Kidney (tissue), 14 donors: Measurements from ENCODE around the gene ZNF311. TPM values are rescaled to one million over a fixed set of nuclear protein-coding genes. Genes with fewer than 3 reads are reported as not detected.

Experiments used
- DNase-seq, 5 donors: peaks; one replicate each; pipeline ENCODE4 v3.0.0-alpha.2; 2013 to 2020
- FAIRE-seq: peaks from 2 replicates; lab custom pipeline; 2012; peaks lifted over from hg19 to GRCh38; lab: Jason Lieb, UNC
- H3K27ac ChIP-seq, 2 donors: one replicate each; pipeline ENCODE4 v1.7.0; 2013; ENCODE audit warnings: low read depth in 2 of 2, low read length in 2 of 2, inconsistent platforms in 1 of 2
- H3K27me3 ChIP-seq: one replicate; pipeline ENCODE4 v1.7.1; 2013; ENCODE audit warnings: low read length, inconsistent platforms; ENCODE audit not compliant: control insufficient read depth, insufficient read depth
- H3K36me3 ChIP-seq, 3 donors: one replicate each; pipeline versions ENCODE4 v1.7.0 to v1.7.1; 2013; ENCODE audit warnings: low read length in 3 of 3, control low read depth in 1 of 3, inconsistent platforms in 1 of 3; ENCODE audit not compliant: insufficient read depth in 3 of 3, control insufficient read depth in 2 of 3
- H3K4me1 ChIP-seq, 3 donors: one replicate each; pipeline versions ENCODE4 v1.7.0 to v1.7.1; 2013; ENCODE audit warnings: low read length in 3 of 3, inconsistent platforms in 1 of 3, low read depth in 1 of 3; ENCODE audit not compliant: control insufficient read depth in 2 of 3, insufficient read depth in 2 of 3
- H3K4me3 ChIP-seq, 3 donors: one replicate each; pipeline versions ENCODE4 v1.7.0 to v1.8.1; 2013; ENCODE audit warnings: low read length in 3 of 3, control low read depth in 1 of 3, inconsistent platforms in 1 of 3
- H3K9ac ChIP-seq, 3 donors: one replicate each; pipeline versions ENCODE4 v1.7.0 to v1.7.1; 2013; ENCODE audit warnings: low read length in 3 of 3, control low read depth in 1 of 3, inconsistent platforms in 1 of 3
- H3K9me3 ChIP-seq, 3 donors: one replicate each; pipeline versions ENCODE4 v1.7.0 to v1.7.1; 2013; ENCODE audit warnings: low read length in 3 of 3, control low read depth in 1 of 3, inconsistent platforms in 1 of 3; ENCODE audit not compliant: control insufficient read depth in 2 of 3, insufficient read depth in 1 of 3
- CTCF ChIP-seq: IDR thresholded peaks from 3 replicates; pipeline ENCODE4 v1.5.1; 2012; ENCODE audit warnings: mild to moderate bottlenecking, moderate library complexity, borderline replicate concordance; ENCODE audit not compliant: insufficient read depth; ENCODE audit errors: extremely low read depth
- intact Hi-C: fragments of 100-400 bp; cut with DNase I; formaldehyde crosslinking; loops from one replicate; pipeline ENCODE4 v1.11.1; 2022
- polyA plus RNA-seq: library from polyadenylated mRNA; stranded (reverse); fragments of 350-450 nt; fragmentation: Illumina TruSeq; extraction: RNeasy Lipid Tissue Mini Kit (QIAGEN cat#74804); gene quantifications from one replicate; pipeline ENCODE4 v1.2.3, GENCODE V29; 2014; ENCODE audit warnings: low read depth, low replicate concordance; ENCODE audit not compliant: insufficient read depth
- total RNA-seq: library from RNA; stranded (reverse); fragmentation: NEBNext Ultra II Directional; extraction: Animal tissue kit (Norgen Biotek cat#: 25700); gene quantifications from one replicate; pipeline ENCODE4 v1.2.1, GENCODE V29; 2021
- donor health status: control.
- donor health status: control.
- donor health status: control.
- donor health status: control.
- donor health status: control.
- donor health status: DM: yes; HTN: yes; CAD: no.
- donor health status: Normal renal cell carcinoma (clear cell type).

ZNF311 gene
- total and polyA plus RNA-seq, 2 donors from 2014 or later: 0.77 to 1.6 TPM

- FAIRE-seq (no peak), DNase-seq (peak in 4 of 5 donors; percentile 76 to 93 (median 89))
- peak overlapping the region; percentile 93 to 100 (median 98) for H3K4me3 ChIP-seq
- intact Hi-C loops: no loop called here
- TF ChIP-seq CTCF: no peak
- H3K36me3 ChIP-seq: no peaks in the 10 kb centered on the region
- H3K27me3 ChIP-seq: peaks cover 10% of the 10 kb centered on the region
- no peaks in the 10 kb centered on the region for H3K9me3 ChIP-seq
- peak overlapping the region; percentile 11 to 100 (median 13) for H3K9ac ChIP-seq
- peak overlapping the region in 1 of 2 donors; percentile 26 for H3K27ac ChIP-seq
- H3K4me1 ChIP-seq: no peaks in the 10 kb centered on the region
These were observed 23.7 kb downstream of the ZNF311 start for GRCh38 chr6:28981431-28981832.

DNA sequence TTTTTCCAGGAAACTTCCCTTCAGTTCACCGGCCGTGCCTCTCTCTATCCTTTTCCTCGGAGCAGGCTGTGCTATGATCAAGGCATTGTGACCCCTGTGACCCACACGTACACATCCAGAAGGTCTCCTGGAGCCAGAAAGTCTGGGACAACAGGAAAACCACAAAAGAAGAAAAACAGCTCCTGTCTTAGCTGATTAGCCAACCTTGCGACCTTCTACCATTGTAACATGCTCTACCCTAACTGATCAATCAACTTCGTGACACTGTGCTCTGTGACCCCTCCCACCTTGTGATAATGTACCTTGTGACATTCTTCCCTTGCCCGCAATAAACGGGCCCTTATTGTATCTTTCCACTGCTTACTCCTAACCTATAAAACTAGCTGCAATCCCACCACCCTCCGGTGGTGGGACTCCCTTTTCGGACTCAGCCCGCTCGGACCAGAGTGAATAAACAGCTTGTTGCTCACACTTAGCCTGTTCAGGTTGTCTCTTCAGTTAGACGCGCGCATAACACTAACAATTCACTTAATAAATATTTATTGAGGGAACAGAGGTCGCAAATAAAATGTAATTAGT is 24.2 kb downstream of the ZNF311 start:
- Histone ChIP-seq H3K9me3 (no peaks in the 10 kb centered on the region), H3K9ac (peak overlapping the region; percentile 13 to 100 (median 26)), H3K4me3 (peak overlapping the region; percentile 93 to 100 (median 98)), H3K27me3 (peaks cover 10% of the 10 kb centered on the region), H3K4me1 (no peaks in the 10 kb centered on the region), H3K36me3 (no peaks in the 10 kb centered on the region), H3K27ac (peak overlapping the region in 1 of 2 donors; percentile 26)
- DNase-seq (peak in 4 of 5 donors; percentile 88 to 96 (median 92)), FAIRE-seq (no peak)
- TF ChIP-seq CTCF: peak; percentile 16
- intact Hi-C loops: no loop called here

DNA sequence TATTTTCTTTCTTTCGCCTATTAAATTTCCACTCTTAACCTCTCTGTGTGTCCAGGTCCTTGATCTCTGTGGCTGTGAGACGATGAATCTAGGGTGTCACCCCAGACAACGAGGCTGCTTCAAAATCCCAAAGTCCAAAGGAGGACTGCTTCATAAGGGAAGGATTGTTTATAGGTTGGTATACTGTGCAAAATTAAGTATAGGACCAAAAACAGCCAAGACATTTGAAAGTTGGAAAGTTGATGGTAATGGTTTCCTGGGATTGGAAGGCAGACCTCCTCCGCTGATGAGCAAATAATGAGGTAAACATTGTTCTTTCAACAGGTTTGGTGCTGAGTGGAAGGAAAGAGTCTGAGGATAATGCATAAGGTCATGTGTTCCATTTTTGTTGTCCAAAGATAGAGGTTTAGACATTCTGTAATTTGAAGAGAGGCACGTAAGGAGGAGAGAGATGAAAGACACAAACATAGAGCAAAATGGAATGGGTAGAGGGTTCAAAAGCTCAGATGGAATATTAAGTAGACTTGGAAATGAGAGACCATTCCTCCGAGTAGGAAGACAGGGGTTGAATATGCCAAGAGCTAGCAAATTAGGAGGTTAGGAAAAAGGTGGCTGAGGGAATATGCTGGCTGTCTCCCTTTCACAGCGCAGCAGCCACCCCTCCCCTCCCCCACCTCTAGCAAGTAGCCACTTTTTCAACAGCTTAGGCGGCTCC is 24.8 kb downstream of the ZNF311 start:
- Histone ChIP-seq H3K36me3 (no peaks in the 10 kb centered on the region), H3K9ac (peak overlapping the region in 1 of 3 donors; percentile 100), H3K4me1 (no peaks in the 10 kb centered on the region), H3K4me3 (peak overlapping the region; percentile 2 to 100 (median 98)), H3K27ac (peak overlapping the region in 1 of 2 donors; percentile 45), H3K9me3 (no peaks in the 10 kb centered on the region), H3K27me3 (peaks cover 10% of the 10 kb centered on the region)
- intact Hi-C loops: no loop called here
- TF ChIP-seq CTCF: no peak
- DNase-seq: no peak
- no peak for FAIRE-seq
